ENCODE results near the gene TPP2.

- TF ChIP-seq IRF2 (CRISPR knock-in tag; IDR thresholded peaks at IDR 0.05; ENCODE audit: borderline replicate concordance, low read depth) (no peak), CTCF (IDR thresholded peaks at IDR 0.05) (no peak), NR1H2 (CRISPR knock-in tag; IDR thresholded peaks at IDR 0.05) (no peak), MAX (CRISPR knock-in tag; IDR thresholded peaks at IDR 0.05) (no peak), CREM (CRISPR knock-in tag; IDR thresholded peaks at IDR 0.05) (no peak), E2F5 (CRISPR knock-in tag; IDR thresholded peaks at IDR 0.05) (no peak), TEAD4 (CRISPR knock-in tag; IDR thresholded peaks at IDR 0.05) (no peak), ZNF512 (CRISPR knock-in tag; IDR thresholded peaks at IDR 0.05; ENCODE audit: borderline replicate concordance) (no peak), ZNF532 (CRISPR knock-in tag; IDR thresholded peaks at IDR 0.05; ENCODE audit: borderline replicate concordance) (no peak), PREB (CRISPR knock-in tag; IDR thresholded peaks at IDR 0.05; ENCODE audit: borderline replicate concordance) (no peak), ETV6 (CRISPR knock-in tag; IDR thresholded peaks at IDR 0.05) (no peak), ATF2 (CRISPR knock-in tag; IDR thresholded peaks at IDR 0.05; ENCODE audit: borderline replicate concordance, low read depth) (no peak), SMAD4 (CRISPR knock-in tag; IDR thresholded peaks at IDR 0.05) (no peak), GABPB1 (CRISPR knock-in tag; IDR thresholded peaks at IDR 0.05) (no peak)
These were observed 14.5 kb upstream of the TPP2 start for GRCh38 chr13:102582256-102582655.
